SKM-1 (cell line): ENCODE results near the gene DCPS.
"Not testable (repeated sequence)": the region's sequence is repeated elsewhere in the genome, so short reads cannot be mapped to it uniquely, and the experiment has no call there.

Experiments used
- DNase-seq: peaks from one replicate; lab custom pipeline; 2025; ENCODE audit not compliant: unreplicated experiment; lab: John Stamatoyannopoulos, UW

The DCPS gene

DNA sequence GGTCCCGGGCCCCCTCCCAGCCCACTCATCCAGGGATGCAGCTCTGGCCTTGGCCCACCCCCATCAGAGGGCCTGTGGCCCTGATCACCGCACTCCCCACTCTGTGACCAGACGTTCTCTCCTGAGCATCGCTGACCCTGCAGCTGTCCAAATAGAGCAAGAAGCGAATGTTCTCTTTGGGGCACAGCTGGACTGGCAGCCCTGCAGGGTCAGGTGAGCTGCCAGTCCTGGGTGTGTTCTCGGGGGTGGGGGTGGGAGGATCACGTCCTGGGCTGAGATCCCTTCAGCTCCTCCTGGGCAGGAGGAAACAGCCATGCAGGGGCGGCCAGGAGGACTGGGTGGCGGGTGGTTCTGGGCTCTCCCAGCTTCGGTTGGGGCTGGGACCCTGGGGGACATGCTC, 78.1 kb downstream of the DCPS start:
- not testable (repeated sequence) for DNase-seq

DNA sequence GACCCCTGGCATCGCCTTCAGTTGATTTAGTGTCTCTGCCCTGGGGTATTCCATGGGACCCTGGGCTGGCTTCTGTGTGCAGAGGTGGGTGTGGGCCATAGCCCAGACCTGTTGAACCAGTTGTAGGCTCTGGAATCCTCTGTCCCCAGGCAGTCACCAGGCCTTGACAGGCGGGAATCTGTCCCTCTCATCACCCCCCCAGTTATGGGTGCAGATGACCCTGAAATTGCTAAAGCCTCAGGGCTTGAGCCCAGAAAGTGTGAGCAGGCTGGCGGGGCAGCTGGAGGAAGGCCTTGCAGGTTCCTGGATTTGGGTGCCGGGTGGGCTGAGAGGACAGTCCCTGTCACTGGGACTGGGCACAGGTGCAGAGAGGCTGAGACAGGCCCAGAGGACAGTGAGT, 78.8 kb downstream of the DCPS start:
- not testable (repeated sequence) for DNase-seq

DNA sequence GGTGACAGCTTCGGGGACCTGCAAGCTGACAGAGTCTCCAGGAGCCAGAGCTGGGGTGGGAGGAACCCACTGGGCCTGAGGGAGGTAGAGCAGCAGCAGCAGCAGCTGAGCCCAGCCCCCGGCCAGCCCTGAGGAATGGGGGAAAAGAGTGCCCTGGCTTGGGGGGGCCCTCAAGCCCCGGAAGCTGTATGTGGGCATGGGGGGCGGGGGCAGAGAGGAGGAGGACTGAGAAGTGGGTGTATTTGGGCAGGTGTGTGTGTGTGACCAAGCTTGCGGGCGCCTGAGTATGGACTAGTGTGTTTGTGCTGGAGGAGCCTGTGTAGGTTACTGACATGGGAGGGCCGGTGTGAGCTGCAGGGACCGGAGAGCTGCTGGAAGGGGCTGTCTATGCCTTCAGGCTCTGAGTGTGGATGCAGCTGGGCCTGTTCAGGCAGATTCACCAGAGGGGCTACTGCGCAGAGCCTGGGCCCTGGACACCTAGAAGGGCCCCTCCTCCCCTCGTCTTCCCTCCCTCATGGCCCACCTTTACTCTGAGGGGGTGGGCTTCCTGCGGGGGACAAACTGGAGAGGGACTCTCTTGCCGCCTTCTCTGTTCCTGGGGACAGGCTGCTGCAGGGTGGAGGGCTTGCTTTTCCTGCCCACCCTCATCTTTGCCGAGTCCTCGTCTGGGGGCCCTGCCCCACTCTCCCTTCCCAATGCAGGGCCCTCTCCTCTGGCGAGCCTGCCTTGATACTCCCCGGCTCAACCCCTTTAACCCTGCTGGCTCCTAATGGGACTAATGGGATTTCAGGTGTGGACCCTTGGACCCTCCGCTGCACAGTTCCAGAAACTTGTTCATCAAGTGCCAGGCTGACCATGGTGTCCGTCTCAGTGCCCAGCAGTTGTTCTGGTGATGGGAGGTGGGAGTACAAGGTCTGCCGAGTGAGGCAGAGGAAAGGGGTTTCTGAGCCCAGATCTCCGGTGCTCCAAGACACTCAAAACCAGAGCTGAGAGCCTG, 79.8 kb downstream of the DCPS start:
- DNase-seq, result no peak

DNA sequence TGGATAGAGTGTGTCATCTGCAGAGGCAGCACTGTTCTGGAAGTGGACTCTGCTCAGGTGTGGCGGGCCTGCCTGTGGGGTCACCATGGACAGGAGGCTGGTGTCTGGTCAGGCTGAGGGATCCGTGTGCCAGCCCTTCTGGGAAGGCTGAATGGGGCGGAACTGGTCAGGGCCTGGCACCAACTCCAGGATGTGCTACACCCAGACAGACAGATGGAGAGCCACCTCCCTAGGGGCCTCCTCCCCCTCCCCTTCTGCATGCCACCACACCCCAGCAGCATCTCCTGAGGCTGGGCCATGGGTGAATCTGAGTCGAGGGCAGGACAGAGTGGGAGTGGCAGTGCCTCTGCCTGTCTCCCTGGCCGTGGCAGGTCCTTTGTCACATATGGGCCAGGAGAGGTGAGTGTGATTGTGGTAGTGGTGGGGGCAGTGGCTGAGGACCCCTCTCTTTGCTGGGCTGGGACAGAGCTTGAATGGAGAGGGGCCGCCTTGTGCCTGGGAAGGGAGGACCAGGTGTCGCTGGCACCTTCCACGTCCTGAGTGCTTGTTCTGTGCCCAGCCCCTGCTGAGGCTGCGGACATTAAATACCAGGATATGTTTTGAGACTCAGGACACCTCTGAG, 80.7 kb downstream of the DCPS start:
- no peak for DNase-seq

DNA sequence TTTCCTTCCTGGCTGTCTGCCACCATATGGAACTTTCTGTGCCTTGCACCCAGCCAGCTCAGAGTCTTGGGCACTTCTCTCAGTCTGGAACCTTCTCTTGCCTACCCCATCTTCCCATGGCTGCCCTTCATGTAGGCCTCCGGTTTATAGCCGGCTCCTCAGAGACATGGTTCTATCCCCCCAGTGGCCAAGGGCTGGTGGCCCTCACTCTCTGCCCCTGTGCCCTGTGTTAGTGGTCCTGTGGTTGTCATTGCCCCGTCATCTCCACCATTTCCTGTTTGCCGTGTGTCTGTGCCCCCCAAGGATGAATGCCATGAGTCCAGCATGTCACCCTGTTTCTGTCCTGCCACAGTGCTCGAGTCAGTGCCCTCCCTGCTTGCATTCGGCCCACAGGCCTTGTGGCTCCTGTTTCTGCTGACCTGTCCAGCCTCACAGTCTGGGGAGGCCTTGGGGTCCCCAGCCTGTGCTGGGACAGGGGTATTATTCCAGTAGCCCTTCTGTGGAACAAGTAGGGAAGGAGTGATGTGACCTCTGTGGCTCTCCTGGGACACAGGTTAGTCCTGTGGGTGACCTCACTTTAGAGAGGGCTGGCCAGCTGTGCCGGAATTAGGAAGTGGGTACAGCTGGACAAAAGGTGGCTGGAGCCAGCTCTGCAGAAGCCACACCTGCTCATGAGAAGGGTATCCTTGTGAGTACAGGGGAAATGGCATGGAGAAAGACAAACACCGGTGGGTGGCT, 82.3 kb downstream of the DCPS start:
- no peak for DNase-seq

DNA sequence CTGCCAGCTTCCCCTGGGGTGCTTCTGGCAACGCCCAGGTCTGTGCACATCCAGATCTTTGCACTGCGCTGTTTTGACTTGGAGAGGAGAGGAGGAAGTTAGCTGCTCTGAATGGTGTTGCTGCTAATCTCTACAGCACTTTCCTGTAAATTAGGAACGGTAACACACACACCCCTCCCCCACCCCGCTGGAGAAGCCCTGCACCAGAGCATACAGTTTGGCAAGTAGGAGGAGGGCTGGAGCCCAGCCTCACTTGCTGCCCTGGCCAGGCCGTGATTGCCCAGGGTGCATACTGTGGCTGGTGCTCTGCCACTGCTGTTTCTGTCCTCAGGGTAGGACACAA, 82.8 kb downstream of the DCPS start:
- peak; percentile 66 for DNase-seq

DNA sequence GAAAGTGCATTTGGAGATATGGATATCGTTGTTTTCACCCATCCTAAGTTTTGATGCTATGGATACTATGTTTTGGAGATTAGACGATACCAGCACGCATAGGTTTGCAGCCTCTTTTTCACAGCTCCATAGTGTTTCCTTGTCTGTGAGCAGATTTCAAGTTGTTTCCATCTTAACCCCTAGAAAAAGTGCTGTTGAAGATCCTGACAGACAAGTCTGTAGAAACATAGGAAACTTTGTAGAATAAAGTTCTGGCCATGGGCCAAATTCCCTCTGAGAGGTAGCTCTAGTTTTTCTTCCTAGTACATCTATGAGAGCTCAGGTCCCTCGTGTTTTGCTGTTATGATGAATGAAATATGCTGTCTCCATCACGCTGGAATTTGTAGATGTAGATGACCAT, 84.0 kb downstream of the DCPS start:
- no peak for DNase-seq

DNA sequence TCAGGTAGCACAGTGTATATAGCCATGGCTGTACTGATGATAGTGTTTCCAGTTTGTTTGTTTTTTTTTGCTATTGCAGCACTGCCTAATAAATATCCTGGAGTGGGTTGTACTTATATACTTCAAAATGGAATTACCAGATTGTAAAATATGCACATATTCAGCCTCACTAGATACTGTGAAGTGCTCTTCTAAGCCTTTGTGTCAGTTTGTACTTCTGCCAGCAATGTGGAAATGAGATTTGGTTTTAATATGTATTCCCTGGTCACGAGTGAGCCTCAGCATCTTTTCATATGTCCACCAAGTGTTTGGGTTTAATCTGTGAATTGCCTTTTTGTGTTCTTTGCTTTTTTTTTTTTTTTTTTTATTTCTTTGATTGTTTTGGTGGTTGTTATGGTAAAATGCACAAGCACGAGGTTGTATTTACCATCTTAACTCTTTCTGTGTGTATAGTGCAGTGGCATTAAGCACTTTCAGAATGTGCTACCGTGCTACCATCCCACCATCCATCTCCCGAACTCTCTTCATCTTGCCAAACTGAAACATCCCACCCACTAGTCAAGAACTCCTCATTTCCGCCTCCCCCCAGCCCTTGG, 86.5 kb downstream of the DCPS start:
- DNase-seq, result no peak

DNA sequence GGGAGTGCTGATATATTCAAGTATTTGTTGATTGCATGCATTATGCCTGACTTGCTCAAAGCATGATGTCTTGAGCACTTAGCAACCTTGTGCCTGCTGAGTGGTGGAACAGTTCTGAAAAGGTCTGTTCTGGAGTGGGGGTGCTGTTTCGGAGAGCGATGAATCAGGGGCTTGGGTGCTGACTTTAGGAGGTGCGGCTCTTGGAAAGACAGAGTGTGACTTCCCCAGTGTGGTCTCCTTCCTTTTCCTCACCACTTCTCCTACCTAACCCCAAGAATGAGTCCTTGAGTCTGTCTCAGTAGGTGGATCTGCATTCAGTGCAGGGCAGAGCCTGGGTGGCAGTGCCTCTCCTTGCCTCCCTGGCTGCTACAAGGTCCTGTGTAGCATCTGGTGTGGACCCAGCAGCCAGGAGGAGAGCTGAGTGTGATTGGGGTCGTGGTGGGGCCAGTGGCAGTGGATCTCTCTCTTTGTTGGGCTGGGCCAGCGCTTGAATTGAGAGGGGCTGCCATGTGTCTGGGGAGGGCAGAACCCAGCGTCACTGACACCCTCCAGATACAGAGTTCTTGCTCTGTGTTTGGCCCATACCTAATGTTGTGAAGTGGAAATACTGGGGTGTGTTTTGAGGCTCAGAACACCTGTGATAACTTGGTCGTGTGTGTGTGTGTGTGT, 87.6 kb downstream of the DCPS start:
- DNase-seq, result no peak

DNA sequence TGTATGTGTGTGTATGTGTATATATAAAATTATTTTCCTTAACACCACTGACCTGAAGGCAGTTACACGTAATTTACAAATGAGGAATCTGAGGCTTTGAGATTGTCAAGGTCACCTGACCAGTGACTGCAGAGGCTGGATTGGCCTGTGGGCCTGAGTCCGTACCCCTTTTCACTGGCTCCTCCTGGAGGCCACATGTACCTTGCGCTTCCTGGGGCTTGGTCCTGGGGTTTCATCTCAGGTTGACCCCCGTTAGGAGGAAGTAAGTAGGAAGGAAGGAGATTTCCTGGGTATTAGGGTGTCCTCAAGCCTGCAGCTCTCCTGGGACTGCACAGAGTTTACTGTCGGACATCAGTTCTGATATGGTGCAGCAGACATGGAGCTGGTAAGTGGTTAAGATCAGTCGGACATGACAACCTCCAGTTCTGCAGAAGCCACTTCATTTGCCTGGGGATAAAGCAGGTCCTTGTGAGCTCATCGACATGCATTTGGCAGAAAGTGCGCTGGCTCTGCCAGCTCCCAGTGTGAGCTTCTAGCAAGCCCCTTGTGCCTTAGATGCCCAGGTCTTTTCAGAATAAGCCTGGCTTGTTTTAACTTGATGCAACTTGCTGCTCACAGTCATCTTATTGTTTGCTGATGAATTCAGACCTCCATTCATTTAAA, 88.2 kb downstream of the DCPS start:
- peak; percentile 17 for DNase-seq

DNA sequence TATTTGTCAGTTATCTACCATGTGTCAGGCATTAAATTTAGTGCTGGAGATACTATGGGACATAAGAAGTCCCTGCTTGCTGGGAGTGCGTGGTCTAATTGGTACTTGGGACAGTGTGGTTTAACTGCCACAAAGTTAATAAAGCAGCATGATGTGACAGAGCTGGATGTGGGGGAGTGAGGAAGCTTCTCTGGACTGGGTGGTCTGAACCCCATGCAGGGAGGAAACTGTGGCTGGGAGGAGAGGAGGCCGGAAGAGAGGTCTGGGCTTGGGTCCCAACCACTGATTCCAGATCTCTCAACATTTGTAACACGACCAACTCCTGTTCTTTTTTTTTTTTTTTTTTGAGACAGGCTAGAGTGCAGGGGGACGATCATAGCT, 88.8 kb downstream of the DCPS start:
- DNase-seq, result peak; percentile 40

DNA sequence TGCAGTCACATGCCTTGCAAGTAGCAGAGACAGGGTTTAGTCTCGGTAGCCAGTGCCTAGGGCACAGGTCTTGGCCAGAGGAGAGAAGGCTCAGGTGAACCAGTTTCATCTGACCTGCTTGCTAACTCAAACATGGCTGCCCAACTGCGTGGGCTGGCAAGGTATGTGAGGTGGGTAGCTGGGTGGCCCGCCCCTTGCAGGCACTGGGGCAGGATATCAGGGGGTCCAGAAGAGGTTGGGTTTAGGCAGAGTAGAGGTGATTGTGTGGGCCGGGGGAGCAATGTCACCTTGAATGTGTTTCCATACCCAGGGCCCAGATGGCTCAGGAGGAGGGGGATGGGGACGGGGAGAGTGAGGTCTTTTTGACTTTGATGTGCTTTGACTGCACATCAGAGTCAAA, 89.3 kb downstream of the DCPS start:
- no peak for DNase-seq

DNA sequence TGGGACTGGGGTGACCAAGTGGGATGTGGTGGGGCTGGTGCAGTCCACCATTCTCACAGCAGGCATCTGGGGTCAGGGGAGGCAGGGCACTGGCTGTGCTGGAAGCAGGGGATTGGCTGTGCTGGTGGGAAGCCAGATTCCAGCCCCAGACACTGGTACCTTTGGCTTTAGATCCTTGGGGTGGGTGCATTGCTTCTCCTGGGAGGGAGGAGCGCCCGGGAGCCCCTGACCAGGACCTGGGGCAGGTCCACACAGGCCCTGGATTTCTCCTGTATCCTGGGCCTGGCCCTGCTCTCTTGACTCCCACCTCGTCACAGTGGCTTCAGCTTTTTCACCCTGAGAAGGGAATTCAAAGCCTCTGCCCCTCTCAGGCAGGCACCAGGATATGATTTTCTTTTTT, 90.2 kb downstream of the DCPS start:
- DNase-seq, result no peak

DNA sequence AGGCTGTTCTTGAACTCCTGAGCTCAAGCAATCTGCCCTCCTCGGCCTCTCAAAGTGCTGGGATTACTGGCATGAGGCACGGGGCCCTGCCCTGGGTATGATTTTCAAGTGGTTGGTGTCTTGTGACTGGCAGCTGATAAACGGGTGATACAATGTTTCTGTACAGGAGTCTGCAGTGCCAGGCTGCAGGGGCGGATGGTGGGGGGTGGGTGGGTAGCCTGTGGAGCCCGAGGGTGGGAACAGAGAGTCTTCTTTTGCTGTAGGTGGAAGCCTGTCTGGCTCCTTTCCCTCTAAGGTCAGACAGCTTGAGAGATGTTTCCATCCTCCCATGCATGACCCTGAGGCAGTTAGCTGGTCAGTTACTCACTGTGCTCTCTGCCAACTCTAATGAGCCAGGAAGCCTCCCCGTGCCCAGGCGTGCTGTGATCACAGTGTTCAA, 90.8 kb downstream of the DCPS start:
- DNase-seq, result not testable (repeated sequence)
